Loucy (cell line): ENCODE data around the gene GRK1.
A peak's percentile ranks its signal among the peaks of the same experiment; 100 is the strongest.

Experiments used
- H2AFZ ChIP-seq: fragments of 200-600 bp; sonication (generic); 2 replicates; pipeline ENCODE4 v1.6.0; 2016; ENCODE audit warnings: antibody characterized with exemption, mild to moderate bottlenecking, low read length, moderate library complexity
- H3F3A ChIP-seq: fragments of 200-600 bp; 2 replicates; pipeline ENCODE4 v1.6.0; 2016; ENCODE audit warnings: antibody characterized with exemption, low read depth, mild to moderate bottlenecking
- H3K27me3 ChIP-seq: fragments of 200-600 bp; sonication (generic); 2 replicates; pipeline ENCODE4 v1.6.1; 2014; ENCODE audit warnings: low read length, mild to moderate bottlenecking; ENCODE audit not compliant: insufficient read depth, poor library complexity, severe bottlenecking
- H3K36me3 ChIP-seq: fragments of 200-600 bp; sonication (generic); 2 replicates; pipeline ENCODE4 v1.6.1; 2016; ENCODE audit warnings: low read length; ENCODE audit not compliant: insufficient read depth
- H3K4me1 ChIP-seq: fragments of 200-600 bp; sonication (generic); 2 replicates; pipeline ENCODE4 v1.5.1; 2014; ENCODE audit warnings: low read length, mild to moderate bottlenecking; ENCODE audit not compliant: insufficient read depth, poor library complexity, severe bottlenecking
- H3K4me2 ChIP-seq: fragments of 200-600 bp; sonication (generic); 2 replicates; pipeline ENCODE4 v1.6.0; 2014; ENCODE audit warnings: antibody characterized with exemption, low read length, low read depth, mild to moderate bottlenecking; ENCODE audit not compliant: poor library complexity, severe bottlenecking
- H3K4me3 ChIP-seq: fragments of 200-600 bp; sonication (generic); 2 replicates; pipeline ENCODE4 v1.5.1; 2014; ENCODE audit warnings: low read length, mild to moderate bottlenecking, mixed read lengths; ENCODE audit not compliant: poor library complexity, severe bottlenecking
- H3K79me2 ChIP-seq: fragments of 200-600 bp; sonication (generic); 2 replicates; pipeline ENCODE4 v1.6.1; 2014; ENCODE audit warnings: low read length; ENCODE audit not compliant: insufficient read depth
- H3K9ac ChIP-seq: fragments of 200-600 bp; sonication (generic); 2 replicates; pipeline ENCODE4 v1.6.0; 2014; ENCODE audit warnings: mild to moderate bottlenecking, low read depth, low read length, moderate library complexity; ENCODE audit not compliant: poor library complexity, severe bottlenecking
- H3K9me2 ChIP-seq: fragments of 200-600 bp; sonication (generic); replicated peaks from 2 replicates; pipeline ENCODE4 v1.6.1; 2016; ENCODE audit warnings: low read depth, low read length, mixed read lengths
- H3K9me3 ChIP-seq: fragments of 200-600 bp; sonication (generic); 2 replicates; pipeline ENCODE4 v1.6.1; 2014; ENCODE audit warnings: mild to moderate bottlenecking, antibody characterized with exemption, low read length, low read depth; ENCODE audit not compliant: insufficient read depth
- H4K20me1 ChIP-seq: fragments of 200-600 bp; sonication (generic); 2 replicates; pipeline ENCODE4 v1.6.0; 2014; ENCODE audit warnings: antibody characterized with exemption, low read length, mild to moderate bottlenecking; ENCODE audit not compliant: insufficient read depth, poor library complexity, severe bottlenecking
- CTCF ChIP-seq: fragments of 200-600 bp; sonication (generic); conservative IDR thresholded peaks from 2 replicates; pipeline ENCODE4 v1.5.1; 2014; ENCODE audit warnings: mild to moderate bottlenecking, antibody characterized with exemption, low read length
- EZH2phosphoT487 ChIP-seq: fragments of 200-600 bp; IDR thresholded peaks from 2 replicates; pipeline ENCODE4 v1.6.1; 2018; ENCODE audit warnings: antibody characterized with exemption, mild to moderate bottlenecking, moderate library complexity, borderline replicate concordance

GRK1 gene

GRCh38 chr13:113645329-113645728, 21.7 kb upstream of the GRK1 start:
- Histone ChIP-seq H3K36me3 (no peaks in the 10 kb centered on the region), H3K9me3 (no peaks in the 10 kb centered on the region), H3K4me1 (peaks cover 9% of the 10 kb centered on the region), H3K4me2 (no peak overlapping the region), H3K4me3 (no peak overlapping the region), H3F3A (no peaks in the 10 kb centered on the region), H2AFZ (no peak overlapping the region), H3K27me3 (no peaks in the 10 kb centered on the region), H3K79me2 (no peaks in the 10 kb centered on the region), H3K9ac (no peak overlapping the region), H4K20me1 (no peaks in the 10 kb centered on the region), H3K9me2 (no peaks in the 10 kb centered on the region)
- TF ChIP-seq EZH2phosphoT487 (no peak), CTCF (no peak)

DNA sequence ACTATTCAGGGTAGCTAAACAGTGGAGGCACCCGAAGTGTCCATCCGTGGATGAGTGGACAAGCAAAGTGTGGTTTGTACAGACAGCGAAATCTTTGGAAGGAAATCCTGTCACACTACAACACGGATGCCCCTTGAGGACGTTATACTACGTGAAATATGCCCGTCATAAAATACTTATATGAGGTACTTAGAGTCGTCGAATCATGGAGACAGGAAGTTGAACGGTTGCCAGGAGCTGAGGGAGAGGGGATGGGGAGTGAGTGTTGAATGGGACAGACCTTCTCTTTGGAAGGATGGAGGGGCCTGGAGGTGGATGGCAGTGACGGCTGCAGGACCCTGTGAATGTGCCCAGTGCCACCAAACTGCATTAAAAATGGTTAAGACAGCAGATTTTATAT, 20.6 kb upstream of the GRK1 start:
- H3K4me3 ChIP-seq = no peak overlapping the region

GRCh38 chr13:113646921-113647340, 20.1 kb upstream of the GRK1 start:
- H3K79me2 ChIP-seq = no peaks in the 10 kb centered on the region
- H3K4me2 ChIP-seq = peak overlapping the region; percentile 13
- H3K27me3 ChIP-seq = no peaks in the 10 kb centered on the region
- TF ChIP-seq CTCF = no peak
- no peak for TF ChIP-seq EZH2phosphoT487
- H3K4me1 ChIP-seq = peaks cover 9% of the 10 kb centered on the region
- H4K20me1 ChIP-seq = no peaks in the 10 kb centered on the region
- H2AFZ ChIP-seq = no peak overlapping the region
- no peak overlapping the region for H3K4me3 ChIP-seq
- H3K9me2 ChIP-seq = no peaks in the 10 kb centered on the region
- no peaks in the 10 kb centered on the region for H3K9me3 ChIP-seq
- no peaks in the 10 kb centered on the region for H3K36me3 ChIP-seq
- no peak overlapping the region for H3K9ac ChIP-seq
- H3F3A ChIP-seq = no peaks in the 10 kb centered on the region

More for the DNA sequence above, 20.6 kb upstream of the GRK1 start:
- no peaks in the 10 kb centered on the region for H3F3A ChIP-seq
- no peak for TF ChIP-seq CTCF
- no peaks in the 10 kb centered on the region for H3K79me2 ChIP-seq
- H3K9me2 ChIP-seq = no peaks in the 10 kb centered on the region
- no peaks in the 10 kb centered on the region for H3K27me3 ChIP-seq
- H3K4me1 ChIP-seq = peaks cover 9% of the 10 kb centered on the region
- no peaks in the 10 kb centered on the region for H3K9me3 ChIP-seq
- H2AFZ ChIP-seq = no peak overlapping the region
- H3K36me3 ChIP-seq = no peaks in the 10 kb centered on the region
- H4K20me1 ChIP-seq = no peaks in the 10 kb centered on the region
- peak overlapping the region; percentile 13 for H3K4me2 ChIP-seq
- H3K9ac ChIP-seq = no peak overlapping the region
